HG02571 (cell line): ENCODE results near the gene LSM12.
"Not testable (repeated sequence)": the region's sequence is repeated elsewhere in the genome, so short reads cannot be mapped to it uniquely, and the experiment has no call there.

Experiments
- ATAC-seq: cut with Tn5 transposase; IDR thresholded peaks from one replicate; pipeline ENCODE4 v1.9.1; 2021; ENCODE audit warnings: mild to moderate bottlenecking, moderate library complexity; ENCODE audit not compliant: unreplicated experiment

Gene LSM12

DNA sequence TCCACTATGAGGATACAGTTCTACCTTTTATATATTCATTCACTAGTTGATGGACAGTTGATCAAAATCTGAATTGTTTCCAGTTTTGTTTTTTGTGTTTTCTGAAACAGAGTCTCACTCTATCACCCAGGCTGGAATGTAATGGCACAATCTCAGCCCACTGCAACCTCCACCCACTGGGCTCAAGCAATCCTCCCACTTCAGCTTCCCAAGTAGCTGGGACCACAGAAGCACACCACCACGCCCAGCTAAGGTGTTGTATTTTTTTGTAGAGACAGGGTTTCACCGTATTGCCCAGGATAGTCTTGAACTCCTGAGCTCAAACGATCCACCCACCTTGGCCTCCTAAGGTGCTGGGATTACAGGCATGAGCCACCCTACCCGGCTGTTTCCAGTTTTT lies 21.0 kb downstream of the LSM12 start:
- ATAC-seq: no peak

DNA sequence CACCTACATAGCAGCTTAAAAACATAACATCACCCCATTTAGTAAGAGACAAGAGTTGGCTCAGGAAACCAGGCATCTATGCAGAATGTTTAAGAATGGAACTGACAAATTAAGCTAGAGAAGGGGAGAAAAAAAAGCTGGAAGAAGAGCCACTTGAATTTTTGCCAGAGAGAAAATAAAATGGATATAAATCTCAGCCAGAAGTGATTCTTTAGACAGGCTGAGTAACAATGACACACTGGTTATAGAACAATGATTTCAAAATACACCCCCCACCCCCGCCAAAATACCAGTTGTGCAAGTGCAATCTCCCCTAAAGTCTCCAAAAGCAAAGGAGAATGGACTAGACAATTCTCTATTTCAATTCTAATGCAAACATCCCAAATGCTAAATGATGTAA lies 22.4 kb downstream of the LSM12 start:
- ATAC-seq: no peak

DNA sequence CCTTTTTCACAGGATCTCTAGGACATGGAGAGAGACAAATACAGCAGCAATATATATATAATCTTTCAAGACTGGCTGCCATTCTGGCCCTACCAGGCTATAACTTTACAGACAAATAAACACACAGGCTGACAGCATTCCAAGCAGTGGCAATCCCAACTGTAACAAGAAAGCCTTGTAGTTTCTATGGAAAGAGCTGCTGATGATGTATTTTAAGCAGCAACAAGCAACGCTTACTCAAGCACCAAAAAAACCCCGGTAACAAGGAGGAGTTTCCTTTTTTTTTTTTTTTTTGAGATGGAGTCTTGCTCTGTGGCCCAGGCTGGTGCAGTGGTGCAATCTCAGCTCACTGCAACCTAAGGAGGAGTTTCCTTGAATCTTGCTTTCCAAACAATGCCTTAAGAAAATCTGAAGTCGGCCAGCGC lies 23.2 kb downstream of the LSM12 start:
- no peak for ATAC-seq

- no peak for ATAC-seq
Observed at GRCh38 chr17:44039829-44040635, 26.4 kb downstream of the LSM12 start.

DNA sequence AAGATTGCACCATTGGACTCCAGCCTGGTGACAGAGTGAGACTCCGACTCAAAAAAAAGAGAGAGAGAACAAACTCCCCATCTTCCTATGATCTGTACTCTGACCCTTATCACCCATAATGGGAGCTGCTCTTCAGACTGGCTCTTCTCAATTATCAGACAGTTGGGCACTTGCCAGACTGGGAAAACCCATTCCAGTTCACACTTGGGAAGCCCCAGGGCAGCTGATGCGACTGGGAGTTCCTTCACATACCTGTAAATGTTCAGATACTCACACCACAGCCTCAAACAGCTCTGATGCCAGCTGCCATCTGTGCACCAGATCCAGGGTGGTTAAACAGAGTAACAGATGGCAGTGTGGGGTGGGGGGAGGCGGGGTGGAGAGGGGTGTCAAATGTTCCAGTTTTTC lies 27.9 kb downstream of the LSM12 start:
- no peak for ATAC-seq

- no peak for ATAC-seq
Observed at GRCh38 chr17:44037471-44037870, 29.0 kb downstream of the LSM12 start.

- not testable (repeated sequence) for ATAC-seq
Observed at GRCh38 chr17:44034688-44035087, 31.8 kb downstream of the LSM12 start.

GRCh38 chr17:44033861-44034408 lies 32.5 kb downstream of the LSM12 start:
- no peak for ATAC-seq

- no peak for ATAC-seq
Observed at GRCh38 chr17:44030482-44030881, 36.0 kb downstream of the LSM12 start.

- ATAC-seq: no peak
Observed at GRCh38 chr17:44029736-44030135, 36.7 kb downstream of the LSM12 start.

GRCh38 chr17:44024853-44025252 lies 41.6 kb downstream of the LSM12 start:
- ATAC-seq: no peak

GRCh38 chr17:44024271-44024663 lies 42.2 kb downstream of the LSM12 start:
- no peak for ATAC-seq

- ATAC-seq: no peak
Observed at GRCh38 chr17:44023545-44024270, 42.8 kb downstream of the LSM12 start.

DNA sequence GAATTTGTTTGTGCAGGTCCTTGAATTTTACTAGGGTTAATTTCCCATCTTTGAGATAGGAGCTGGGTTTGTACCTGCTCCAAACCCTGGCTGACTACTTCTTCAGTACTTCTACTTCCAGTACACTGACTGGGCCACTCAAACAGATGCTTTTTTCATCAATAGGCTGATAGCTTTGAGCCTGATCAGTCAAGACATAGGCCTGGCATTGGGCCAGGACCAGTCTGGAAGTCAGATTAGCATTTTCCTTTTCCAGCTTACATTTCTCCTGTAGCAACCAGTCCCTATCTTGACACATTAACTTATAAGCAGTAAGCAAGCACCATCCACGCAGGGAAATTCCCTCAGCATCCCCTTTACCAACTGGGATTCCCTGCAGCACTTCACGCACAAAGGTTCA lies 44.2 kb downstream of the LSM12 start:
- ATAC-seq: no peak

GRCh38 chr17:44021227-44021626 lies 45.2 kb downstream of the LSM12 start:
- not testable (repeated sequence) for ATAC-seq

DNA sequence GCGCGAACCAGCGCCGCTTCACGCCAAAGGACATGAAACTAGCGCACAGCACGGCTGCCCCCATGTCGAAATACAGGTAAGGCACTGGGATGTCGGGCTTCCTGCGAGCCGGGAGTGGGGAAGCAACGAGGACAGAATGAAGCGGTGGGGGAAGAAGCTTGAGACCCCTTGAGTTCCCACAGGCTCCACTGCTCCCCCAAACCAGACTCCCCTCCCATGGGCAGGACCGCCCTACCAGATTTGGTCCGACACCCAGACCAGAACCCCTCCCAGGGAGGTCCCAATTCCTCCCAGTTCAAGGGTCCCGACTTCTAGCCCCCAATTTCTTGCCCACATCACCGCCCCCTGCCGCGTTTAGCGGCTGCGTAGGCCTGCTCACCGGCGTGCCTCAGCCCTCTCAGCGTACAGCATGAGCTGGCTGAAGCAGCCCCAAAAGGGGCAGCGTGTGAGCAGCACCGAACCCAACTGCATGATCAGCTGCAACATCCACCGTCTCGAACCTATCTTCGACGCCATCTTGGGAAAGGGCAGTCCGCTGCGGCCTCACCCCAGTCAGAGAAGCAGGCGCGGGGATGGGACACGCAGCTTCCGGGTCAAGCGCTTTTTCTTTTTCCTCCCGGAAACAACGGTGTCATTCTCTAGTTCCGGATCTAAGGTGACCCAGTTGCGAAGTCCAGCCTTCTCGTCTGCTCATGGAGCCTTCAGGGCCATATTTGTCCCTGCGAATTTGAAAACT lies 51.9 kb downstream of the LSM12 start, which contains the start of gene TMEM101:
Gene TMEM101, minus strand, starts transcription at position 527 of the 736 bp plus-strand sequence. Its CDS starts 11 bp downstream, at position 516.
- peak; percentile 61 for ATAC-seq

DNA sequence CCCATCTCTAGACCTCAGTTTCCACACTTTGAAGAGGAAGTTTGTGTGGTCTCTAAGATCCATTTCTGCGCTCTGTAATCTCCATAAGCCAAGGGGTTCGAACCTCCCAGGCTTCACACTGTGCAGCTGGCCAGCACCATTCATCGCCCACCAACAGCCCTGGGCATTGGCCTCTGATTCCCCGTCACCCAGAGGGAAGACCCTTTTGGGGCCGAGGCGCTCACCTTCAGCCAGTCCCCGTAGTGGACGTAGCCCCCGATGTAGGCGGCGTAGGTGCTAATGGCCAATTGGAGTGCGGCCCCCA lies 52.4 kb downstream of the LSM12 start:
- ATAC-seq: no peak

DNA sequence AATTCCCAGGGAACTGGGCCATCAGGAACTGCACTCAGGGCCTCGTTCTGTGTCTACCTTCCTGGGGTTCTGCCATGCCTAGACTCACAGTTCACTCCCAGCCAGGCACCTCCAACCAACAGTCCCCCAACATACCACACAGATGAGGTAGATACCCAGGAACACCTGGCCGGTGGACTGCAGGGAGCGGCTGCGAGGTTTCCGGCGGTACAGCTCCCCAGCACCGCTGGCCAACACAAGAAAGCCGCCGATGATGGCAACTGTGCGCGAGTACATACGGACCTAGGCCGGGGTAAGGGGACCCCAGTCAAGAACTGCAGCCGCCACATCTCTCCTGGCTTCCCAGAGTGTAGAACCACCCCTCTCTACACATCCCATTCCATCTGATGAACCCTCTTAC lies 53.6 kb downstream of the LSM12 start:
- ATAC-seq: no peak

DNA sequence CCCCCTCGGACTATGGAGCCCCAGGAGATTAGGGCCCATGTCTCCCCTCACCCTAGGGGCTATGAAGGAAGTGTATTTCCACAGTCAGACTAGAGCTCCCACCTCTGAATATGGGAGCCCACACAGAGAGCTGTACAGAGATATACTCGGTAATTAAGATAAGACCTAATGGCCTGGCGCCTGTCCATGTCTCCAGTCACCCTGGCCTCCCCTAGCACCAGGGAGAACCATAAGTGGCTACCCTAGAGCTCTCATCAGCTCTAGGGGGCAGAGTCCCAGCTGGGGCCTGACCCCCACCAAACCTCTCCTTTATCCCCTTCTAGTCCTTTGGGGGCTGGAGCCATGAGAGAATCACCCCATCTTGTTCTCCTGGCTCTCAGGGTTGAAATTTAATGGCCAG lies 54.1 kb downstream of the LSM12 start:
- no peak for ATAC-seq

DNA sequence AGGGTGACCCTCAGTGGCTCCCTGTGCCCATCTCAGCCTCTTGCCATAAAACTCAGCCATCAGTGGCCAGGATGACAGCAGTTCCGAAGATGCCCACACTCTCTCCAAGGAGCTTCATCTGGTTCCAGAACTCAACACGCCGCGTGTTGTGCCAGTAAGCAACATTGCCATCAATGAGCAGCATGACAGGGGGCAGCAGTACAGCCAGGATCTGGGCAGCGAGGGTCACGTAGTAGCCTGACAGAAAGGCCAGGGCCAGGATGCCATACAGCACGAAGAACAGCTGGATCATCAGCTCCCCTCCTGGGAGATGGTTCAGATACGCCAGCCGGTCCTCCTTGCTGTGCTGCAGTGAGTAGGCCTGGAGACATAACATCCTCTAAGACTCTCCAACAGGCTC lies 54.6 kb downstream of the LSM12 start:
- ATAC-seq: no peak

GRCh38 chr17:44010966-44011647 lies 55.4 kb downstream of the LSM12 start:
- no peak for ATAC-seq
